HG03139 (cell line): ENCODE measurements around the gene ZNF423.

Experiments used
- ATAC-seq: cut with Tn5 transposase; IDR thresholded peaks from one replicate; pipeline ENCODE4 v1.9.1; 2021; ENCODE audit not compliant: unreplicated experiment

Gene ZNF423

GRCh38 chr16:49454426-49455180 lies 401.3 kb downstream of the ZNF423 start:
- ATAC-seq = no peak

GRCh38 chr16:49453983-49454382 lies 401.9 kb downstream of the ZNF423 start:
- no peak for ATAC-seq

DNA sequence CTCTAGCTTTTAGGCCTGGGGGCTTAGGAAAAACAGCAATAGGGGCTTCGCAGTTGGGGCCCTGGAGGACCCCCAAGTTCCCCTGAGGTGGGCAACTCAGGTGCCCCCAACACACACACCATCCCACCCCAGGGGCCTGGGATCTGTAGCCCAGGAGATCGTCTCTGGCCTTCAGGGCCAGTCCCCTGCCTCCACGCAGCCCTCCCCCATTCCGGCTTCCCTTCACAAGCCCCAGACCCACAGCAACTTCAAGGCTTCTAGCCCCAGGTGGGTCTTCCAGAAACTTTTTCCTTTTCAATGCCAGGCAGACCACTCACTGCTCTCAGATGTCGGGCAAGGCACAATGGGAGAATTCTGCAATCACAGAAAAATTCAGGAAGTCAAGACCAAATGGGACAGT lies 402.9 kb downstream of the ZNF423 start:
- no peak for ATAC-seq

GRCh38 chr16:49452578-49452977 lies 403.3 kb downstream of the ZNF423 start:
- no peak for ATAC-seq

- no peak for ATAC-seq
These were observed 403.8 kb downstream of the ZNF423 start for GRCh38 chr16:49452108-49452507.

GRCh38 chr16:49446805-49447204 lies 409.1 kb downstream of the ZNF423 start:
- no peak for ATAC-seq

DNA sequence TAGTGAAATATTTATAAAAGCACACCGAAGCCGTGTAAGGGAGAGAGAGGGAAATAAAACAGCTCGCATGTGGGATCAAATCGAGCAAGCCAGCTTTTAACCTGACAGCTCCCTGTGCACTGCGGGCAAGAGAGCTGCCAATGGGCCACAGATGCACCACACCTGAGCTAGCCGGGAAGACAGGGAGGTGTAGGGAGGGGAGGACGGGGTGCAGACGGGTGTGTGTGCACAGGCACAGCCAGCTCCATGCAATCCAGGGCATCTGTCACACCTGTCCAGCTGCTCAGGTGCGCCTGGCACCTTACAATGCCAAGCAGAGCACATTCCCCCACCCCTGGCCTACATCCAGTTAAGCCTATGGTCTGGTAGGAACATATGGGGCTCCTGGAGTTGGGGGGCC lies 412.3 kb downstream of the ZNF423 start:
- ATAC-seq = no peak

GRCh38 chr16:49442805-49443204 lies 413.1 kb downstream of the ZNF423 start:
- no peak for ATAC-seq

GRCh38 chr16:49441366-49441780 lies 414.5 kb downstream of the ZNF423 start:
- ATAC-seq = peak; percentile 97

- ATAC-seq = no peak
These were observed 415.5 kb downstream of the ZNF423 start for GRCh38 chr16:49440156-49441065.

DNA sequence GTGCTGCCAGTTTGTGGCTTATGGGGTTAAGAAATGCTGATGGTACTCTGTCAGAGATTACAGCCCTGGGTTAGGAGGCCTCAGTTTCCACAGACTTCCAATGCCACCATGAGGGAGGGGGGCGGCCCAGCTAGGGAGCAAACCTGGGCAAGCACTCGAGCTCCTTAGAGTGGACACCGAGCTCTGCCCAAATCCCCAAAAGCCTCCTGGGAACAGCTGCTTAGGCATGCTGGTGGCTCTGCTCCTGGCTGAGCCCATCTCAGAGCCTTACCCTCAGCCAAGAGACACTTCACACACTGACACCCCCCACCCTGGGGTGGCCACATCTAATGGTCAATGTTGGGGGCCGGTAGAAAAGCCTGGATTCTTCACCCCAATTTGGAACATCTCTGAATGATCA lies 416.2 kb downstream of the ZNF423 start:
- ATAC-seq = no peak

GRCh38 chr16:49439050-49439449 lies 416.9 kb downstream of the ZNF423 start:
- no peak for ATAC-seq
